ENCODE data around the gene SNAPIN.

- TF ChIP-seq CTCF (optimal IDR thresholded peaks at IDR 0.05 in 1 of 3, IDR thresholded peaks at IDR 0.05 in 1 of 3, conservative IDR thresholded peaks at IDR 0.05 in 1 of 3; ENCODE audit: extremely low read depth in 1 of 3, insufficient read depth in 2 of 3, low read length in 3 of 3) (no peak), EZH2 (IDR thresholded peaks at IDR 0.05; ENCODE audit: low read length) (no peak)
Observed at GRCh38 chr1:153647346-153647714, 11.2 kb upstream of the SNAPIN start.

All from keratinocyte (primary cell).